BLaER1 (cell line): ENCODE results near the gene LTF.

Experiments
- H3K27ac ChIP-seq: shearing (Covaris generic); formaldehyde crosslinking; 2 replicates; pipeline ENCODE4 v1.8.1; 2022
- H3K27me3 ChIP-seq: shearing (Covaris generic); formaldehyde crosslinking; 2 replicates; pipeline ENCODE4 v1.8.1; 2022
- H3K36me3 ChIP-seq: shearing (Covaris generic); formaldehyde crosslinking; 2 replicates; pipeline ENCODE4 v1.8.1; 2022
- H3K4me1 ChIP-seq: shearing (Covaris generic); formaldehyde crosslinking; 2 replicates; pipeline ENCODE4 v1.8.1; 2022
- H3K4me2 ChIP-seq: shearing (Covaris generic); formaldehyde crosslinking; 2 replicates; pipeline ENCODE4 v1.8.1; 2022
- H3K4me3 ChIP-seq: shearing (Covaris generic); formaldehyde crosslinking; 2 replicates; pipeline ENCODE4 v1.8.1; 2022
- H3K9ac ChIP-seq: shearing (Covaris generic); formaldehyde crosslinking; 2 replicates; pipeline ENCODE4 v1.8.1; 2022
- H3K9me3 ChIP-seq: shearing (Covaris generic); formaldehyde crosslinking; 2 replicates; pipeline ENCODE4 v1.8.1; 2022
- H4K20me1 ChIP-seq: shearing (Covaris generic); formaldehyde crosslinking; 2 replicates; pipeline ENCODE4 v1.8.1; 2022
- Cebpa-rat ChIP-seq: shearing (Covaris generic); IDR thresholded peaks from 2 replicates; pipeline ENCODE4 v1.8.1; 2022

The LTF gene

DNA sequence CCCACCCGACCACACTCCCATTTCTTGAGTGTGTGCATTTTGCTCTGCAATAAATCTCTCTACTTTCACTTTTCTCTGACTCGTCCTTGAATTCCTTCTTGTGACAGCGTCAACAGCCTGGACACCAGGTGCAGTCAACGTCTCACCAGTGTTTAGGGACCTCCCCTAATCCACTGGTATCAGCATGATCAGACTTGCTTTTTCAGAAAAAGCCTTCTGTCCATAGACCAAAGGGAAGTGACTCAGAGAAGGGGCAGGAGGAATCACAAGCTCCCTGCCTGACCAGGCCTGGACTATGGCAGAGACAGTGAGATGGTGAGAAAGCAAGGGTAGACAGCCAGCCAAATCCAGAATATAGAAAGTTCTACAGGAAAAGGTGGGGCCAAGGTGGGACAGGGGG, 78.5 kb downstream of the LTF start:
- Histone ChIP-seq H3K36me3 (no peaks in the 10 kb centered on the region), H3K4me2 (no peak overlapping the region), H3K9ac (no peak overlapping the region), H3K4me3 (no peak overlapping the region), H4K20me1 (no peaks in the 10 kb centered on the region), H3K9me3 (peaks cover 11% of the 10 kb centered on the region), H3K27me3 (no peaks in the 10 kb centered on the region), H3K27ac (no peak overlapping the region), H3K4me1 (peaks cover 25% of the 10 kb centered on the region)
- no peak for TF ChIP-seq Cebpa-rat
